Daoy (cell line): ENCODE measurements around the gene ZCWPW2. TPM values are rescaled to one million over a fixed set of nuclear protein-coding genes. Genes with fewer than 3 reads are reported as not detected.
A peak's percentile ranks its signal among the peaks of the same experiment; 100 is the strongest.

ENCODE experiments used
- DNase-seq: peaks from one replicate; pipeline ENCODE4 v3.0.0-alpha.2; 2015; ENCODE audit warnings: low read depth
- total RNA-seq: library from RNA; depleted of rRNA; stranded (reverse); fragments of >200 nt; shearing (Covaris generic); gene quantifications from 2 replicates; pipeline ENCODE4 v1.2.3, GENCODE V29; 2014

Gene ZCWPW2
- total RNA-seq, 1 experiment from 2014 or later: not detected

DNA sequence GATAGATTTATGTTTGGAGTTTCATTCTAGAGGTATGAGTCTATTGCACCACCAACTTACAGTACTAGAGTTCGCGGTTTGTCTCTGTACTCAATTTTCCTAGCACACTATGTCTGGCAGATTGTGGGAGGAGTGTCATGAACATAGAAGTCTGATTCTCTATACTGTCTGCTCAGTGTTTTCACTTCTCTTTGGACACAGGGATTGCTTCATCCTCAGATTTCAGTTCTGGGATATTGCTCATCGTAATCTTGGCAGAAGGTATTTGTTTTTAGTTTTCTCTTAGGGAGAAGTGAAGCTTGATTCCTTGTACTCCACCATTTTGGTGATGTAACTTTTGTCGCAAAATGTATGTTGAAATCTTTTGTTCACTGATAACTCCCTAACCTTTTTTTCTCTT lies 27.9 kb downstream of the ZCWPW2 start:
- no peak for DNase-seq

DNA sequence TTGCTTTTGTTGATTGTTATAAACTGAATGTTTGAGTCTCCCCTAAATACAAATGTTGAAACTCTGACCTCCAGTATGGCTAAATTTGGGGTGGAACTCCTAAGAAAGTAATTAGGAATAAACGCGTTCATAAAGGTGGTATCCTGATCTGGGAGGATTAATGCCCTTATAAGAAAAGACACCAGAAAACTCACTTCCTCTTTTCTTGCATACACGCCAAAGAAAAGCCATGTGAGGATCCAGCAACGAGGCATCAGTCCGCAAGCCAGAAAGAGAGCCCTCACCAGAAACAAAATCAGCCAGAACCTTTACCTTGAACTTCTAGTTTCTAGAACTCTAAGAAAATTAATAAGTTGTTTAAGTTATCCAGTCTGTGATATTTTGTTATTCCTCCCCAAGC lies 37.5 kb downstream of the ZCWPW2 start:
- DNase-seq: no peak

DNA sequence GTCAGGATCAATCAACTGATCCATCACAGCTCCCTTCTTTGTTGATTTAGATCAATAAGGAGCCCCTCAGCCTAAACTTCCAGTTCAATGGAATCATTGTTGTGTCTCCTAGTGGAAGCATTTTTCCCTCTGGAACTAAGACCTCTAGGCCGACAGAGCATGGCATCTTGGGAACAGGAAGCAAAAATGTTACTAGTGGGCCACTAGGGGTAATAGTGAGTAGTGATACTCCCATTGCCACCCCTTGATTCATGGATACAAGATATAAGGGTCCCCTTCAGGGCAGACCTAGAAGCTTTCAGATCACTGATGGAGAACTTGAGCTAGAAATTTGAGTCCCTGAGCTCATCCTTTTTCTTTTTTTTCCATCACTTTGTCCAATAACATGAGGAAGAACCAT lies 40.5 kb downstream of the ZCWPW2 start:
- no peak for DNase-seq

DNA sequence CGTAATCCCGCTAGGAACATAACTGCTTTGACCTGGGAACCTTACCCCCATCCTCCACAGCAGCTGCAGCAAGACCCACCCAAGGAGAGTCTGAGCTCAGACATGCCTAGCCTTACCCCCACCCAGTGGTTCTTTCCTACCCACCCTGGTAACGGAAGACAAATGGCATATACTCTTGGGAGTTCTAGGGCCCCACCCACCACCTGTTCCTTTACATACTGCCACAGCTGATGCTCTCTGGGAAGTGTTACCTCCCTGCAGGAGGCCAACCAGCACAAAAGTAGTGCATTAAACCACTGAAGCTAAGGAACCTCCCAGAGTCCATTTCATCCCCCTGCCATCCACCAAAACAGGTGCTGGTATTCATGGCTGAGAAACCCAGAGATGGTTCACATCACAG lies 50.7 kb downstream of the ZCWPW2 start:
- DNase-seq: no peak

DNA sequence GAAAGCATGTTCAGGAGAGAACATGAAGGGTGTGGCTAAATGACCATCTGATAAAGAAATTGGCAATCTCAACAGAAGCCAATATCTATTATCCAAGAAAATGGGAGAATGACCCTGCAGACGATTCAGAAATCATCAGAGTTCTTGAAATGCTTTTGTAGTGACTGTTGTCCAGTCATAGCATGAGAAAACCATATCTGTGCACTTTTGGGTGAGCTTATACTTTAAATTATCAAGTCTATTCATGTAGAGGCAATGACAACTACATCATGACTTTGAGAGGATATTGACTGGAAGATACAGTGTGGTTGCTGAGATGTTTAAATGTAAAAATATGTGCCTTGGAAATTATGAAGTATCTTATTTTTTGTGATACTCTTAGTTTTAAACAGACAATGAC lies 57.7 kb downstream of the ZCWPW2 start:
- DNase-seq: no peak

DNA sequence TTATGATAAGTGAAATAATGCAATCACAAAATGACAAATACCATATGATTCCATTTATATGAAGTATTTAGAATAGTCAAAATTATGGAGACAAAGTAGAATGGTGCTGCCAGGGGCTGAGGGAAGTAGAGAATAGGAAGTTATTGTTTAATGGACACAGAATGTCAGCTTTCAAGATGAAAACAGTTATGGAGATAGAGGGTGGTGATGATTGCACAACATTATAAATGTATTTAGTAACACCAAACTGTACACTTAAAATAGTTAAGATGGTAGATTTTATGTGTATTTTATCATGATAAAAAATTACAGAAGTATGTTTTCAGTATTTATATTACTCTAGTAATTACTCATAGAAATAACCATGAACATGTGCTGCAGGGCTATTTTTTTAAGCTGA lies 100.9 kb downstream of the ZCWPW2 start:
- no peak for DNase-seq

DNA sequence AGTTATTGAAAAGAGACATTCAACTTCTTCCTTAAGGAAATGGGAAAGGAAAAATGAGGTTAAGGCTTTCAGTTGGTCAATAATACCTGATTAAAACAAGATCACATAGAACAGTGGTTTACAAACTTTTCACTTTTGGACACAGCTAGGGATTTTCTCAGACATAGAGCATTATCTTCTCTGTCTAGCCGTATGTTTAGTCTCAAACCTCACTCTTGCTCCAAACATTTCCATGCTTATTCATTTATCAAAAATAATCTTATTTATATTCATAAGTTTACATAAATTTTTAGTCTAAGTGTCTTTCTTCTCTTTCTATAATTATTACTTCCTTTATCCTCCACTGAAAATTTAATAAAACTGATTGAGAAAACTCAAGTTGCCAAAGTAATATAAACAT lies 114.3 kb downstream of the ZCWPW2 start:
- no peak for DNase-seq

DNA sequence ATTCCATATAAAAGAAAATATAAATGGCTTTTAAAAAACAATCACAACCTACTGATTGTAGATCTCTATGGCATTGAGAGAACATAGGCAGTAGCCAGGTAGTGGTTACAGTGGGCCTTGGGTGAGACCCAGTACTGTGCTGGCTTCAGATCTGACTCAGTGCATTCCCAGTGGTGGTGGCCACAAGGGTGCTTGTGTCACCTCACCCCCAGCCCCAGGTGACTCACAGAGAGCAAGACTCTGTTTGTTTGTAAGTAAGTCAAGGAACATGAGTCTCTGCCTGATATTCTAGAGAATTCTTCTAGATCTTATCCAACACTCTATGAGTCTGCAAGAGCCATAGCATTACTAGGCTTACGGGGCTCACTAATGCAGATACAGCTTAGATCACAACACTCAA lies 118.9 kb downstream of the ZCWPW2 start:
- DNase-seq: peak; percentile 1

DNA sequence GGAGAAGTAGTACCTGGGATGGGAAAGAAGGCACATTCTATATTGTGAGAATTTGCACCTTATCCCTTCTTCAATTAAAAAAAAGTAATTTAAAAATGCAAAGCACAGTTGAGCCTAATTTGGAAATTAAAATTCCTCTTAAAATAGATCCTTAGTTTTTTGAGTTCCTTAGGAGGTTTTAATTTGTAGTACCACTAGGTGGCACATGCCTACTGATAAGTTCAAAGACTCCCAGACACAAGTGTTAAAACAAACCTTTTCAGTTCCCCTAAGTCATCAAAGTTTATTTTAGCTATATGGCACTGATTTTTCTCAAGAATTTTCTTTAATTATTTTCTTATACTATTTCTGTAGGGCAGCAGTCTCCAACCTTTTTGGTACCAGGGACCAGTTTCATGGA lies 127.7 kb downstream of the ZCWPW2 start:
- DNase-seq: peak; percentile 3

DNA sequence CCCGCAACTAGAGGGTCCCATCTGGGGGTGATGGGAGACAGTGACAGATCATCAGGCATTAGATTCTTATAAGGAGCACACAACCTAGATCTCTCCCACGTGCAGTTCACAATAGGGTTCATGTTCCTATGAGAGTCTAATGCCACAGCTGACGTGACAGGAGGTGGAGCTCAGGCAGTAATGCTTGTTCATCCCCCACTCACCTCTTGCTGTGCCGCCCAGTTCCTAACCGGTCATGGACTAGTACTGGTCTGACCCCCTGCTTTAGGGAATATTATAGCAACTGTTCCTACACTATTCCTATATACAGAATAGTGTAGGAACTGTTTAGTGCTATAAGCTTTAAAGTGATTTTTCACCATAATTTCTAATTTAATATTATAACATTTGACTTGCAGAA lies 128.2 kb downstream of the ZCWPW2 start:
- no peak for DNase-seq

DNA sequence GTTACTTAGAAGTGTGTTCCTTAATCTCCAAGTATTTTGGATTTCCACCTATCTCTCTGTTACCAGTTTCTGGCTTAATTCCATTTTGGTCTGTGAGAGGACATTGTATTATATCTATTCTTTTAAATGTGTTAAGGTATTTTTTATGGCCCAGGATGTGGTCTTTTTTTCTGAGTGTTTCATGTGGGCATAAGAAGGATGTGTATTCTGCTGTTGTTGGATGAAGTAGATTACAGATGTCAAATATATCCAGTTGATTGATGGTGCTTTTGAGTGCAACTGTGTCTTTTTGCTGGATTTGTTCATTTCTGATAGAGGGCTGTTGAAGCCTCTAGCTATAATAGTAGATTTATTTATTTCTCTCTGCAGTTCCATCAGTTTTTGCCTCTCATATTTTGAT lies 136.6 kb downstream of the ZCWPW2 start:
- DNase-seq: no peak

DNA sequence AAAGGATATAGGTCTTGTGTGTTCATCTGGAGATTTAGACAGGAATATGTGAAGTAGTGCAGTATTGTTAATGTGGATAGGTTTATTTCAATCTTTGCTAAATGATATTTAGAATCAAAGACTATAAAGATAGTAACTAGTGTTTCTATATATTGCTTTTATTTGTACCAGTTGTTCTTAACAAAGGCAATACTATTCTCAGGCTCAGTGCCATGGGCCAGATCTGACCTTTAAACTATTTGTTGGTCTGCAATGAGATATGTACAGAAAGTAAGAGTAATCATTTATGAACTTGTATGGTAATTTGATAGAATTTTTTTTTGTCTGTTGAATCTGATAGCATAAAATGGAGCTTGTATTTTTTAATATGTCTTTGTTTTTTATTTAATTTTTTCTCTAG lies 146.8 kb downstream of the ZCWPW2 start:
- DNase-seq: no peak

DNA sequence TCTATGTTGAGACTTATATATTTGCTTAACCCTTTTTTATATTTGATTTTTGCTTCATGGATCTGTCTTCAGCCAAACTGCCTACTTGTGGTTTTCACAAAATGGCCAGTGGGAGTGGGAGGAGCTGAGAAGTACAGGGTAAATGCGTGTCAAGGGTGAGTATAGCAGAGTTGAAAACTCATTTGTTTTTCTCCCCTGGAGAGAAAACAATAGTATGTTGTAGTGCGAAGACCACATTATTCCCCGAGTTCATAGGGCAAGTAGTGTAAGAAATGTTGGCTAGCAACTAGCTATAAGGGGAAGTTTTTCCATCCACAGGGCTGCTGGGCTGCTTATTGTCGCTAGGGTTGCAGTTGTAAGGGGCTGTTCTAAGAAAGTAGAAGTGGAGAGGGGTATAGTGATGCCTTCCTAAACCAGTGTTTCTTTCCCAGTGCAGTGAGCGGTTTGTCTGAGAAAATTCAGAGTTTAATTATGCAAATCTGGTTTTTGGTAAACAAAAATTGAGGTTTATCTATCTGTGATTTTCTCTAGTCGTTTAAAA lies 153.9 kb downstream of the ZCWPW2 start:
- DNase-seq: no peak

DNA sequence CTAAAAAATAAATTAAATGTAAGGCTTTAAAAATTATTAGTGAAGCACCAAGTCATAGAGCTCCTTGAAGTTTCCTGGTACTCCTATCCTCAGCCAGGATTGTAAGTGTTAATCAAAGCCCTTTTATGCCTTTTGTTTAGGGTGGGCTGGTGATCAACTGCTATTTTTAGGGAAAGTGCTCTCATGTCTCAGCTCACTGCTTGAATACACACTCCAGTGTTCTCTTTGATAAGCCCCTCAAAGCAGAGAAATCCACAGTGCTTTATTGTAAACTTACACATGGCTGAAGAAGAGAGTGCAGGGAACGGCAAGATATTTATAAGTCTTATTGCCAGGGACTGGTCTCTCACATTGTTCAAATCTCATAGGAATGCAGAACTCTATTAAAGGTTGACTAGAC lies 156.5 kb downstream of the ZCWPW2 start:
- DNase-seq: no peak

DNA sequence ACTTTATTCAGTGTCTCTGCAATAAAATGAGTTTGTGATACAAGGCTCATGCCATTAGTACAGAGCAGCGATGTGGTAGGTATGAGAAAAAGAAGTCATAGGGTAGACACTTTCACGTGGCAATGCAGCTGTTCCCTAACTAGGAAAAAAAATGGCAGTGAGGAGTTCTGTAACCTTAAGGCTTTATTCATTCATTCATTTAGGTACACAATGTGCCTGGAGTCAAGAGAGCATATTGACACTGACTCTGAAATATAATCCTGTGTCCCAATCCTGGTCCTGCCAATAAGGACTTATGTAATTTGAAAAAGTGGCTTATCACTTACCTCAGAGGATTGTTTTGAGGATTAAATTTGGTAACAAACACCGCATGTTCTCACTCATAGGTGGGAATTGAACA lies 173.1 kb downstream of the ZCWPW2 start:
- DNase-seq: no peak

DNA sequence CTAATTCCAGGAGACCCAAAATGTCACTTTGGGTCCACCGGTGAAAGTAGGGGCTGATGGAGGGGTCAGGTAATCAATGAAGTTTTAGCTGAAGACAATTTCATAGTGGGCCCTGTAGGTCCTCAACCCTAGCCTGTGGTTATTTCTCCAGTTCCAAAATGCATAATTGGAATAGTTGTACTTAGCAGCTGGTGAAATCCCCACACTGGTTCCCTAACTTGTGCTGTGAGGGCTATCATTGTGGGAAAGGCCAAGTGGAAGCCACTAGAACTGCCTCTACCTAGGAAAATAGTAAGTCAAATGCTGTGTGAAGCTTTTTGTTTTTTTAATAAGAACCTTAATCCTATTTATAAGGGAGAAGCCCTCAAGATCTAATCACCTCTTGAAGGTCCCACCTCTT lies 193.8 kb downstream of the ZCWPW2 start:
- no peak for DNase-seq

DNA sequence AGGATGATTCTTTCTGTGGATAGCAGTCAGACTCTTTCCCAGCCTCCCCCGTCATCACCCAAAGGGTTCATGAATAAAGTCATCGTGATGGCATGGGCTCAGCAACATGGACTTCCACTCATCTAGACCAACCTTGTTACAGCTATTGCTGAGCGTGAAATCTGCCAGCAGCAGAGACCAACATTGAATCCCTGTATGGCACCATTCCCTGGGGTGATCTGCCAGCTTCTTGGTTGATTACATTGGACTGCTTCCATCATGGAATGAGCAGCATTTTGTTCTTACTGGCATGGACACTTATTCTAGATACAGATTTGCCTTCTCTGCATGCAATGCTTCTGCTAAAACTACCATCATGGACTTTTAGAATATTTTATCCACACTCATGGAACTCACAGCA lies 195.7 kb downstream of the ZCWPW2 start:
- no peak for DNase-seq

DNA sequence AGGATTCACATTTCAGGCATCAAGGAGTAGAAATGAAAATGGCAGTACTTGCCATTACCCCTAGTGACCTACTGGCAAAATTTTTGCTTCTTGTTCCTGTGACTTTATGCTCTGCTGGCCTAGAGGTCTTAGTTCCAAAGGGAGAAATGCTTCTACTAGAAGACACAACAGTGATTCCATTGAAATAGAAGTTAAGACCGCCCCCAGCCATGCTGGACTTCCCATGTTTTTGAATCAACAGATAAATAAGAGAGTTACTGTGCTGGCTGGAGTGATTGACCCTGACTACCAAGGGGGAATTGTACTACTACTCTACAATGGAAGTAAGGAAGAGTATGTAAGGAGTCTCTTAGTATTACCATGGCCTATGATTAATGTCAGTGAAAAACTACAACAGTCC lies 196.3 kb downstream of the ZCWPW2 start:
- DNase-seq: no peak

DNA sequence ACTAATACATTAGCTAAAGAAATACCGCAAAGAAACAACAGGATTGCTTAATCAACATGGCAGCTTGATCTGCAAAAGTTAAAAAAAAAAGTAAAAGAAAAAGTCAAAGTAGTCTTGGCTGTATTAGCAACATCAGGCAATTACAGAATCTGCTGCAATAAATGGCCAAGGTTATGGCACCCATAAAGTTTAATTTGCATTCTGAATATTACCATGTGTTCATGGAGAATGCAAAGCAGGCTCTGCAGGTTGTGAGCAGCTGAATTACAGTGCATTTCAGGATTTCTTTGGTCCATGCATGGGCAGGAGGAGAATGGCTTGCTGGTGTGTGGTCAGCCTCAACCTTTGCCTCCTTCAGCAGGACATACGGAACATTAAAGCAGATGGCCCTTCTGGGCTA lies 199.2 kb downstream of the ZCWPW2 start:
- DNase-seq: no peak

DNA sequence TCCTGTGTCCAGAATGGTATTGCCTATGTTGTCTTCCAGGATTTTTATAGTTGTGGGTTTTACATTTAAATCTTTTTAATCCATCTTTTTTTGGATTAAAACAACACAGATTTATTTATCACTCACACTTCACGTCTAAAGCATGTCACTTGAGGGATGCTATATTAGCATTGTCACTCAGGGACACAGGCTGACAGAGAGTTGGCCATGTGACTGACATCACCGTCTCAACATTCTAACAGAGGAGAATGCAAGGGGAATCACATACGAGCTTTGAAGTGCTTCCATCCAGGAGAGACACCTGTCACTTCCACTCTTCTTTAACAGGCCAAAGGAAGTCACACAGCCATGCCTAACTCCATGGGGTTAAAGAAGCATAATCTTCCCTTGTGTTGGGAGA lies 204.7 kb downstream of the ZCWPW2 start:
- no peak for DNase-seq

DNA sequence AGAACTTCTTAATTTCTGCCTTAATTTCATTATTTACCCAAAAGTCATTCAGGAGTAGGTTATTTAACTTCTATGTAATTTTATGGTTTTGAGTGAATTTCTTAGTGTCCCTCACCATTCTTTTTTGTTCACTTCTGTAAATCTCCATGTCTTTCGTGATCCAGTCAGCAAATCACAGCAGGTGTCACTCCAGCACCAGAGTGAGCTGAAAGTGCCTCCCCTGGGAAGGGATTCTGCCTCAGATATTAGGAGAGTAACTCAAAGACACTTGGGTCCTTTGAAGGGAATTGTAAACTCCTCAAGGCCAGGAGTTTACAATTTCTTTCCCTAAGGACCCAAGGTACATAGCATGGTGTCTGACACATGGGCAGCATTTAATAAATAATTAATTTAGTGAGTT lies 207.7 kb downstream of the ZCWPW2 start:
- no peak for DNase-seq

DNA sequence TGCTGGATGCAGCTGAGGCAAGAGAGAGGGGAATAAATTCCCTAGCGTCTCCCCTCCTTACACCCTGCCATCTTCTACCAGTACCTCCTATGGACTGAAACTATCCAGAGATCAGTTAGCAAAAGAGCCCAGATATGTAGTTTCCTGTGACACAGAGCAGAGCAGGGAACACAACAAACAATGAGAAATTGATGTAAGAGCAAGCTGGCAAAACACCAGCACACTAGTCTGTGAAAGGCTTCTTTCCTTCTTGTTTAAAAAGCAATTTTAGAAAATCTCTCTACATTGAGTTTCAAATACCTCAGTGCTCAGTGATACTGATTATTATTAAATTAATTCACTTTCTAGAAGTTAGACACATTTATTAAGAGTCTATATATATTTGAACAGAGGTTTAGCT lies 215.7 kb downstream of the ZCWPW2 start:
- DNase-seq: no peak

DNA sequence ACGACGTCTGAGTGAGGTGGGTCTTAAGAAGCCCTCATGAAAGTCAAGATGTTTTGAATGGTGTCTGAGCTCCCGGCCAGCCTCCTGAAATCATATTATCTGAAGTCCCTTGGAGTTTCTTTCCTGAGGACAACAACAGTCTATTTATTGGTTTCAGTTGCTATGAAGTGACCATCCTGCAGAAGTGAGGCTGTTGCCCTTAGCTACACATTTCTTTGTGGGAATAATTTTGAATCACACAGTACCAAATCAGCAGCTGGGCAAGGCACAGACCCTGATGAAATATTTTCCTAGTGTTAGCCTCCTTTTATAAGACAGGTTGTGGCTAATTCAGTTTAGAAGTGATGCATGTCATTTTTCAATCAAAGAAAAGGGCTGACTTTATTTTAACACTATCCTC lies 220.8 kb downstream of the ZCWPW2 start:
- no peak for DNase-seq

DNA sequence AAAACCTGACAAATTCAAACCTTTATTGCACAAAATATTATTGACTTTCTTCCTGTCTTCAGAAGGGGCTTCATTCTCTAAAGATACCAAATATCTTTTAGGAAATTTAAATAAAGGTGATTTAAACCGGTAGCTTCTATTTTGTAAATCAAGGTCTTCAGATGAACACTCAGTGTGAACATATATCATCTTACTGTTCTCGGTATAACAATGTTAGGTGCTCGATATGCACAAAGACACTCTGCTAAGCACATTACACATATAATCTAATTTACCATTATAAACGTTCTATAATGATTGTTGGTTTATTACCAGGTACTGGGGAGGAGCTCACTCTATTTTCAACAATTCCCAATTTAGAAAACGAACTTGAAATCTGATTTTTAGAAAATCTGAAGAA lies 225.5 kb downstream of the ZCWPW2 start:
- no peak for DNase-seq
